SU-DHL-6 (cell line): ENCODE data around the gene SH2D4B.

Source experiments
- H2AFZ ChIP-seq: fragments of 200-600 bp; sonication (generic); 2 replicates; pipeline ENCODE4 v1.6.1; 2014; ENCODE audit warnings: low read depth, mild to moderate bottlenecking, moderate library complexity, mixed read lengths, antibody characterized with exemption, low read length; ENCODE audit not compliant: severe bottlenecking
- H3F3A ChIP-seq: fragments of 200-600 bp; shearing (Covaris generic); 2 replicates; pipeline ENCODE4 v1.6.0; 2016; ENCODE audit warnings: antibody characterized with exemption, mild to moderate bottlenecking; ENCODE audit not compliant: insufficient read depth
- H3K27ac ChIP-seq: fragments of 200-600 bp; sonication (generic); 2 replicates; pipeline ENCODE4 v1.5.1; 2016; ENCODE audit warnings: low read depth, mild to moderate bottlenecking, low read length, moderate library complexity, mixed read lengths
- H3K27me3 ChIP-seq: fragments of 200-600 bp; sonication (generic), shearing (Covaris generic); 2 replicates; pipeline ENCODE4 v1.6.0; 2014; ENCODE audit warnings: mild to moderate bottlenecking, low read length
- H3K36me3 ChIP-seq: fragments of 200-600 bp; sonication (generic); 2 replicates; pipeline ENCODE4 v1.6.1; 2014; ENCODE audit warnings: mild to moderate bottlenecking, low read length, mixed read lengths
- H3K4me2 ChIP-seq: fragments of 300-600, 200-600 bp; shearing (Covaris generic), sonication (generic); 2 replicates; pipeline ENCODE4 v1.6.0; 2014; ENCODE audit warnings: low read length, low read depth, mild to moderate bottlenecking; ENCODE audit not compliant: poor library complexity, severe bottlenecking
- H3K4me3 ChIP-seq: fragments of 200-600 bp; sonication (generic); 2 replicates; pipeline ENCODE4 v1.5.1; 2014; ENCODE audit warnings: antibody characterized with exemption, low read length, mild to moderate bottlenecking, mixed read lengths; ENCODE audit not compliant: insufficient read depth, poor library complexity, severe bottlenecking
- H3K79me2 ChIP-seq: fragments of 200-600 bp; sonication (generic); 2 replicates; pipeline ENCODE4 v1.6.1; 2014; ENCODE audit warnings: mild to moderate bottlenecking, low read length, moderate library complexity; ENCODE audit not compliant: insufficient read depth
- H3K9ac ChIP-seq: fragments of 200-600 bp; sonication (generic); 2 replicates; pipeline ENCODE4 v1.7.0; 2014; ENCODE audit warnings: mild to moderate bottlenecking, low read length
- H3K9me2 ChIP-seq: fragments of 200-600 bp; sonication (generic); replicated peaks from 2 replicates; pipeline ENCODE4 v1.6.1; 2014; ENCODE audit warnings: low read length; ENCODE audit not compliant: insufficient read depth
- H3K9me3 ChIP-seq: fragments of 200-600 bp; sonication (generic); 2 replicates; pipeline ENCODE4 v1.6.1; 2014; ENCODE audit warnings: low read length, mixed read lengths; ENCODE audit not compliant: insufficient read depth
- H4K20me1 ChIP-seq: fragments of 200-600 bp; sonication (generic); 2 replicates; pipeline ENCODE4 v1.6.1; 2014; ENCODE audit warnings: low read depth, mild to moderate bottlenecking, antibody characterized with exemption, low read length, moderate library complexity, mixed read lengths
- EZH2phosphoT487 ChIP-seq: fragments of 200-600 bp; sonication (generic), shearing (Covaris generic); conservative IDR thresholded peaks from 2 replicates; pipeline ENCODE4 v1.6.1; 2018; ENCODE audit warnings: mild to moderate bottlenecking, antibody characterized with exemption, low read length, moderate library complexity, mixed read lengths
- TF ChIP-seq, protein P1 (sequence below): fragments of 200-600 bp; sonication (generic); IDR thresholded peaks from one replicate; pipeline ENCODE4 v1.5.1; 2017; ENCODE audit warnings: antibody characterized with exemption, mild to moderate bottlenecking, low read length, moderate library complexity; ENCODE audit not compliant: insufficient read depth, poor library complexity, severe bottlenecking

The SH2D4B gene

GRCh38 chr10:80498833-80499741 is 38.6 kb upstream of the SH2D4B start:
- H3K4me2 ChIP-seq = no peak overlapping the region
- H2AFZ ChIP-seq = no peak overlapping the region
- H3K4me3 ChIP-seq = no peak overlapping the region
- no peak overlapping the region for H3K27ac ChIP-seq
- H3K79me2 ChIP-seq = no peaks in the 10 kb centered on the region
- no peaks in the 10 kb centered on the region for H4K20me1 ChIP-seq
- no peaks in the 10 kb centered on the region for H3K36me3 ChIP-seq
- no peaks in the 10 kb centered on the region for H3K9me3 ChIP-seq
- no peaks in the 10 kb centered on the region for H3K27me3 ChIP-seq
- no peak overlapping the region for H3K9ac ChIP-seq
- TF ChIP-seq, protein P1, sequence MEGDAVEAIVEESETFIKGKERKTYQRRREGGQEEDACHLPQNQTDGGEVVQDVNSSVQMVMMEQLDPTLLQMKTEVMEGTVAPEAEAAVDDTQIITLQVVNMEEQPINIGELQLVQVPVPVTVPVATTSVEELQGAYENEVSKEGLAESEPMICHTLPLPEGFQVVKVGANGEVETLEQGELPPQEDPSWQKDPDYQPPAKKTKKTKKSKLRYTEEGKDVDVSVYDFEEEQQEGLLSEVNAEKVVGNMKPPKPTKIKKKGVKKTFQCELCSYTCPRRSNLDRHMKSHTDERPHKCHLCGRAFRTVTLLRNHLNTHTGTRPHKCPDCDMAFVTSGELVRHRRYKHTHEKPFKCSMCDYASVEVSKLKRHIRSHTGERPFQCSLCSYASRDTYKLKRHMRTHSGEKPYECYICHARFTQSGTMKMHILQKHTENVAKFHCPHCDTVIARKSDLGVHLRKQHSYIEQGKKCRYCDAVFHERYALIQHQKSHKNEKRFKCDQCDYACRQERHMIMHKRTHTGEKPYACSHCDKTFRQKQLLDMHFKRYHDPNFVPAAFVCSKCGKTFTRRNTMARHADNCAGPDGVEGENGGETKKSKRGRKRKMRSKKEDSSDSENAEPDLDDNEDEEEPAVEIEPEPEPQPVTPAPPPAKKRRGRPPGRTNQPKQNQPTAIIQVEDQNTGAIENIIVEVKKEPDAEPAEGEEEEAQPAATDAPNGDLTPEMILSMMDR = no peak
- TF ChIP-seq EZH2phosphoT487 = no peak
- H3F3A ChIP-seq = no peaks in the 10 kb centered on the region
- no peaks in the 10 kb centered on the region for H3K9me2 ChIP-seq

- no peak overlapping the region for H3K27ac ChIP-seq
- H3F3A ChIP-seq = no peaks in the 10 kb centered on the region
- no peak overlapping the region for H3K9ac ChIP-seq
- no peak for TF ChIP-seq EZH2phosphoT487
- TF ChIP-seq, protein P1 = no peak
- H3K4me3 ChIP-seq = no peak overlapping the region
- no peaks in the 10 kb centered on the region for H3K9me3 ChIP-seq
- no peaks in the 10 kb centered on the region for H3K9me2 ChIP-seq
- no peaks in the 10 kb centered on the region for H3K27me3 ChIP-seq
- no peak overlapping the region for H3K4me2 ChIP-seq
- H3K36me3 ChIP-seq = no peaks in the 10 kb centered on the region
- no peaks in the 10 kb centered on the region for H4K20me1 ChIP-seq
- H2AFZ ChIP-seq = no peak overlapping the region
- no peaks in the 10 kb centered on the region for H3K79me2 ChIP-seq
Measured at GRCh38 chr10:80500572-80501380, 36.9 kb upstream of the SH2D4B start.

DNA sequence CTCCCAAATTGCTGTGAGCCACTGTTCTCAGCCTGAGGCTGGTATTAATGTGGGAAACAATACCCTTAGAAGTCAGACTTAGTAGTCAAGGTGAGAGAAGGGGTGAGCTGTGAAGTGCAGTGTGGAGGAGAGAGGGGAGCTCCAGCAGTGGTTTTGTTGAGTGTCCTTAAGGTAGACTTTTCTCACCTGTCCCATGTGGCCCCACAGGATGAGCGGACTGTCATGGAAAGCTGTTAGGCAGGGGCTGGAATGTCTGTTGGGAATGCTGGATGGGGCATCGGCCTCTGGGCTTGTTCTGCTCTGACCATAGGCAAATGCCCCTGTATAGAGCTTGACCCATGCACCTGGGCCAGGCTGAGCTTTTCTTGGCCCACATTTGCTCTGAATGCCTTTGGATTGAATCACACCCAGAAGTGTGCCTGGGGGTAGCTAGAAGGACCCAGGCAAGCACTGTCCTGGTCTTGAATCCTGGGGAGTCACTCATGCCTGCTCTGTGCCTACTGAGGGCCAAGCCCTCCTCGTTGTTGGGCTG is 36.3 kb upstream of the SH2D4B start:
- H3K4me2 ChIP-seq = no peak overlapping the region
- H3K9ac ChIP-seq = no peak overlapping the region
- H4K20me1 ChIP-seq = no peaks in the 10 kb centered on the region
- H3K27ac ChIP-seq = no peak overlapping the region
- H3F3A ChIP-seq = no peaks in the 10 kb centered on the region
- no peak overlapping the region for H3K4me3 ChIP-seq
- TF ChIP-seq, protein P1 = no peak
- TF ChIP-seq EZH2phosphoT487 = no peak
- H2AFZ ChIP-seq = no peak overlapping the region
- no peaks in the 10 kb centered on the region for H3K36me3 ChIP-seq
- no peaks in the 10 kb centered on the region for H3K79me2 ChIP-seq
- H3K9me3 ChIP-seq = no peaks in the 10 kb centered on the region
- H3K27me3 ChIP-seq = no peaks in the 10 kb centered on the region
- no peaks in the 10 kb centered on the region for H3K9me2 ChIP-seq
